Esophagus muscularis mucosa (tissue), 4 donors: ENCODE data around the gene LCNL1. TPM values are rescaled to one million over a fixed set of nuclear protein-coding genes. Genes with fewer than 3 reads are reported as not detected.

Source experiments
- DNase-seq: peaks from one replicate; pipeline ENCODE4 v3.0.0-alpha.2; 2017; ENCODE audit errors: extremely low spot score
- H3K27ac ChIP-seq, 4 donors: fragments of 200-600 bp; sonication (generic); replicated peaks in 1 of 4; 1 replicate in 3 of 4; 2 replicates in 1 of 4; pipeline ENCODE4 v1.5.1; 2016 to 2019; ENCODE audit warnings: mild to moderate bottlenecking in 1 of 4
- H3K27me3 ChIP-seq, 4 donors: fragments of 200-600 bp; sonication (generic); one replicate each; pipeline versions ENCODE4 v1.5.1 to v1.6.0; 2016 to 2019
- H3K36me3 ChIP-seq, 4 donors: fragments of 200-600 bp; sonication (generic); one replicate each; pipeline ENCODE4 v1.5.1; 2016 to 2019
- H3K4me1 ChIP-seq, 4 donors: fragments of 200-600 bp; sonication (generic); one replicate each; pipeline ENCODE4 v1.5.1; 2016 to 2019
- H3K4me3 ChIP-seq, 4 donors: fragments of 200-600 bp; sonication (generic); 1 replicate in 2 of 4; 2 replicates in 2 of 4; pipeline ENCODE4 v1.5.1; 2016 to 2019; ENCODE audit warnings: mild to moderate bottlenecking in 4 of 4, moderate library complexity in 1 of 4
- H3K9me3 ChIP-seq, 4 donors: fragments of 200-600 bp; sonication (generic); 1 replicate in 3 of 4; 2 replicates in 1 of 4; pipeline ENCODE4 v1.5.1; 2016 to 2019
- EP300 ChIP-seq: sonication (generic); formaldehyde crosslinking; IDR thresholded peaks from one replicate; pipeline ENCODE4 v1.6.1; 2017; ENCODE audit warnings: antibody characterized with exemption
- POLR2A ChIP-seq: fragments of 450-650 bp; IDR thresholded peaks from one replicate; pipeline ENCODE4 v1.6.1; 2017; ENCODE audit warnings: antibody characterized with exemption, moderate library complexity, mild to moderate bottlenecking, low read depth
- POLR2AphosphoS5 ChIP-seq, 2 donors: sonication (generic); formaldehyde crosslinking; IDR thresholded peaks; one replicate each; pipeline ENCODE4 v1.6.1; 2017; ENCODE audit warnings: antibody characterized with exemption in 2 of 2
- WGBS: methylation state at CpG from one replicate; pipeline ENCODE4 v1.1.5; 2018; 5-methylcytosine and 5-hydroxymethylcytosine counted together
- intact Hi-C: fragments of 100-400 bp; cut with DNase I; formaldehyde crosslinking; loops from one replicate; pipeline ENCODE4 v1.15.1; 2023
- total RNA-seq, 4 donors: library from RNA; depleted of rRNA; stranded (reverse); fragments of >200 nt; gene quantifications; one replicate each; pipeline versions ENCODE4 v1.1.0 to v1.2.1, GENCODE V29; 2016
- TF ChIP-seq, protein P1 (sequence below), 3 experiments: fragments of 200-600 bp in 2 of 3; fragments of 450-650 bp in 1 of 3; sonication (generic) in 2 of 3; IDR thresholded peaks; one replicate each; pipeline ENCODE4 v1.5.1; 2017 to 2019; ENCODE audit warnings: antibody characterized with exemption in 3 of 3, mild to moderate bottlenecking in 2 of 3, moderate library complexity in 1 of 3

LCNL1 gene
- total RNA-seq, 4 donors from 2014 or later, result 0.11 to 0.42 (median 0.39) TPM; not detected in 1

- WGBS, result 92% methylated on average over 30 of the region's 60 CpGs
- Histone ChIP-seq H3K9me3 (no peaks in the 10 kb centered on the region), H3K27ac (no peak overlapping the region), H3K27me3 (peaks cover 0 to 3% (median 0%) of the 10 kb centered on the region in 4 donors), H3K4me1 (peaks cover 23 to 35% (median 25%) of the 10 kb centered on the region in 4 donors), H3K4me3 (peak overlapping the region in 2 of 4 donors; percentile 69 to 89), H3K36me3 (peaks cover 30 to 51% (median 46%) of the 10 kb centered on the region in 4 donors)
- TF ChIP-seq POLR2AphosphoS5 (IDR thresholded peaks at IDR 0.05), result no peak
- TF ChIP-seq, protein P1, sequence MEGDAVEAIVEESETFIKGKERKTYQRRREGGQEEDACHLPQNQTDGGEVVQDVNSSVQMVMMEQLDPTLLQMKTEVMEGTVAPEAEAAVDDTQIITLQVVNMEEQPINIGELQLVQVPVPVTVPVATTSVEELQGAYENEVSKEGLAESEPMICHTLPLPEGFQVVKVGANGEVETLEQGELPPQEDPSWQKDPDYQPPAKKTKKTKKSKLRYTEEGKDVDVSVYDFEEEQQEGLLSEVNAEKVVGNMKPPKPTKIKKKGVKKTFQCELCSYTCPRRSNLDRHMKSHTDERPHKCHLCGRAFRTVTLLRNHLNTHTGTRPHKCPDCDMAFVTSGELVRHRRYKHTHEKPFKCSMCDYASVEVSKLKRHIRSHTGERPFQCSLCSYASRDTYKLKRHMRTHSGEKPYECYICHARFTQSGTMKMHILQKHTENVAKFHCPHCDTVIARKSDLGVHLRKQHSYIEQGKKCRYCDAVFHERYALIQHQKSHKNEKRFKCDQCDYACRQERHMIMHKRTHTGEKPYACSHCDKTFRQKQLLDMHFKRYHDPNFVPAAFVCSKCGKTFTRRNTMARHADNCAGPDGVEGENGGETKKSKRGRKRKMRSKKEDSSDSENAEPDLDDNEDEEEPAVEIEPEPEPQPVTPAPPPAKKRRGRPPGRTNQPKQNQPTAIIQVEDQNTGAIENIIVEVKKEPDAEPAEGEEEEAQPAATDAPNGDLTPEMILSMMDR (IDR thresholded peaks at IDR 0.05), result no peak
- intact Hi-C loops, result no loop called here
- DNase-seq, result no peak
These were observed 40.5 kb upstream of the LCNL1 start for GRCh38 chr9:136942112-136942880.

DNA sequence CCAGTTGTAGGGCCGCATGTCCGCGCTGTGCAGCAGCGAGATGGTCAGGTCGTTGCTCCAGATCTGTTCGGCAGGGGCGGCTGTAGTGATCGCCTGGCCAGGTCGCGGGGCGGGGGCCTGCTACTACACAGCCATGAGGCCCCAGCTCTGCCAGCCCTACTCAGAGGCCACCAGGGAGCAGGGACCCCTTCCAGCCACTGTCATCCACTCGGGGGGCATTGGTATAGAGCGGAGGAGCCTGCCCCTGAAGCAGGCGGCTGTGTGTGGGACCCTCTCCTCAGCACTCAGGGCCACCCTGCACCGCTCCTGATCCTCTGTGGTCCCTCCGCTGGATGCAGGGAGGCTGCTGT lies 39.9 kb upstream of the LCNL1 start:
- Histone ChIP-seq H3K27ac (no peak overlapping the region), H3K4me1 (peaks cover 26 to 38% (median 29%) of the 10 kb centered on the region in 4 donors), H3K27me3 (peaks cover 0 to 3% (median 0%) of the 10 kb centered on the region in 4 donors), H3K4me3 (peak overlapping the region; percentile 69 to 99 (median 94)), H3K36me3 (peaks cover 30 to 46% (median 46%) of the 10 kb centered on the region in 4 donors), H3K9me3 (no peaks in the 10 kb centered on the region)
- DNase-seq, result no peak
- no peak for TF ChIP-seq POLR2A
- no peak for TF ChIP-seq POLR2AphosphoS5 (IDR thresholded peaks at IDR 0.05)
- no peak for TF ChIP-seq EP300
- TF ChIP-seq, protein P1 (IDR thresholded peaks at IDR 0.05), result no peak
- intact Hi-C loops, result no loop called here
- WGBS, result 98% methylated on average over 12 of the region's 16 CpGs

GRCh38 chr9:136943291-136944211 lies 39.2 kb upstream of the LCNL1 start:
- no peak for DNase-seq

GRCh38 chr9:136944212-136944518 lies 38.6 kb upstream of the LCNL1 start:
- Histone ChIP-seq H3K9me3 (no peaks in the 10 kb centered on the region), H3K4me3 (peak overlapping the region; percentile 69 to 99 (median 94)), H3K27me3 (peaks cover 0 to 3% (median 0%) of the 10 kb centered on the region in 4 donors), H3K36me3 (peaks cover 30 to 41% (median 41%) of the 10 kb centered on the region in 4 donors), H3K27ac (peak overlapping the region; percentile 82 to 95 (median 94)), H3K4me1 (peaks cover 35 to 49% (median 38%) of the 10 kb centered on the region in 4 donors)
- no CpG with 5 or more reads among the region's 45 CpGs for WGBS
- intact Hi-C loops, result no loop called here
- no peak for DNase-seq
- TF ChIP-seq, protein P1 (IDR thresholded peaks at IDR 0.05), result no peak
- TF ChIP-seq POLR2AphosphoS5 (IDR thresholded peaks at IDR 0.05), result no peak

More at GRCh38 chr9:136943291-136944211, 39.2 kb upstream of the LCNL1 start:
- intact Hi-C loops, result no loop called here
- TF ChIP-seq POLR2AphosphoS5 (IDR thresholded peaks at IDR 0.05) (no peak), EP300 (no peak), POLR2A (no peak)
- TF ChIP-seq, protein P1 (IDR thresholded peaks at IDR 0.05), result no peak
- Histone ChIP-seq H3K27me3 (peaks cover 0 to 3% (median 0%) of the 10 kb centered on the region in 4 donors), H3K4me3 (peak overlapping the region; percentile 69 to 99 (median 94)), H3K27ac (peak overlapping the region; percentile 82 to 95 (median 94)), H3K4me1 (peaks cover 32 to 44% (median 34%) of the 10 kb centered on the region in 4 donors), H3K36me3 (peaks cover 30 to 46% (median 44%) of the 10 kb centered on the region in 4 donors), H3K9me3 (no peaks in the 10 kb centered on the region)
- WGBS, result 76% methylated on average over 10 of the region's 61 CpGs
